NCI-H82 (cell line): ENCODE measurements around the gene SPDYE2.
"Not testable (repeated sequence)": the region's sequence is repeated elsewhere in the genome, so short reads cannot be mapped to it uniquely, and the experiment has no call there.

Source experiments
- DNase-seq: peaks from one replicate; lab custom pipeline; 2025; lab: John Stamatoyannopoulos, UW

SPDYE2 gene

DNA sequence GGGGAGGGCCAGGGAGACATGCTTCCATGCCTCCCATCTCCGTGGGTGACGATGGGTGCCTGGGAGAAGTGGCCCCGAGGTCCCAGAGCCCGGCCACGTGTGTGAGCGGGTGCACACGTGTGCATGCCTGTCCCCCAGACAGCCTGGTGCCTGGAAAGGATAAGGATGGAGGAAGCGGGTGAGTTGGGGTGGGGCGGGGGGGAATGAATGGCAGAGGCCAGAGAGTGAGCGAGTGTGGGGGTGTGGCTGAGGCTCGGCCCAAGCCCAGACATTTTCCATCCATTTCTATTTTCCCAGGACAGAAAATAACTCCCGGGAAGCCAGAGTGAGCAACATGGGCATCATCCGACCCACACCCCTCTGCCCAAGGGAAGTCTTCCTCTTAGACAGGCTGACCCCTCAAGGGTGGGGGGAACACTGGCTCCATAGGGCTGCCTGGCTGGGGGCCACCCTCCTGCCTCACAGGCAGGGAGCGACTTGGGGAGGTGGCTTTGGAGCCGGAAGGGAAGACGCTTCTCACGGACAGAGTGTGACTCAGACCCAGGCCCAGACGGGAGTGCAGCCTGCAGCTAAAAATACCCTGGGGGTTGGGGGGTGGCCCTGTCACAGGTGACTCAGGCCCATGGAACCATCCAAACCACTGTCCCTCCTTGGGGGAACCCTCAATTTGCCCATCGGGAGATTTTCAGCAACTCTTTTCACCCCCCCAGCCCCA, 53.6 kb downstream of the SPDYE2 start:
- DNase-seq, result not testable (repeated sequence)

DNA sequence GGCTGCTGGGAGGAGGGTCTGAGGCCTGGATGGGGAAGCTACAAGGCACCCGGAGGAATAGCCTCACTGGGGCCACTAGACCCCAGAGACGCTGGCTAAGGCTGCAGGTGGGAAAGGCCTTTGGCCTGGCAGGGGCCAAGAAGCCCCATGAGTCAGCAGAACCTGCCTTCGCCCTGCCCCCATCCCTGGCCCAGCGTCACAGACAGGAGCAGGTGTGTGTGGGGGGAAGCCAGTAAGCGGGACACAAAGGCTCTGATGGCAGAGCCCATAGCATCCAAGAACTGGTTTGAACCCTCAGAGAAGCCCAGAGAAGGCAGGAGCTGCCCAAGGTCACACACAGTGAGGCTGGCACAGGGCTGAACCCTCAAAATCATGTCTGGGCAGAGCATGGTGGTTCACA, 55.8 kb downstream of the SPDYE2 start:
- not testable (repeated sequence) for DNase-seq

DNA sequence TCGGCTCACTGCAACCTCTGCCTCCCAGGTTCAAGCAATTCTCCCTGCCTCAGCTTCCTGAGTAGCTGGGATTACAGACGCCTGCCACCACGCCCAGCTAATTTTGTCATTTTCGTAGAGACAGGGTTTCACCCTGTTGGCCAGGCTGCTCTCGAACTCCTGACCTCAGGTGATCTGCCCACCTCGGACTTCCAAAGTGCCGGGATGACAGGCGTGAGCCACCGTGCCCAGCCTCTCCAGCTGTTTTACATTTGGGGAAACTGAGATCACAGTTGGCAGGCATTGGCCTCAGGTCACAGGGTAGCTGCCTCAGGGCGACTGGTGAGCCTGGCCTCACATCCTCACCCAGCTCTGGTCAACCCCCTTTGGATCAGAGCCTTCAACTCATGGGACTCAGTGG, 58.7 kb downstream of the SPDYE2 start:
- DNase-seq, result not testable (repeated sequence)

DNA sequence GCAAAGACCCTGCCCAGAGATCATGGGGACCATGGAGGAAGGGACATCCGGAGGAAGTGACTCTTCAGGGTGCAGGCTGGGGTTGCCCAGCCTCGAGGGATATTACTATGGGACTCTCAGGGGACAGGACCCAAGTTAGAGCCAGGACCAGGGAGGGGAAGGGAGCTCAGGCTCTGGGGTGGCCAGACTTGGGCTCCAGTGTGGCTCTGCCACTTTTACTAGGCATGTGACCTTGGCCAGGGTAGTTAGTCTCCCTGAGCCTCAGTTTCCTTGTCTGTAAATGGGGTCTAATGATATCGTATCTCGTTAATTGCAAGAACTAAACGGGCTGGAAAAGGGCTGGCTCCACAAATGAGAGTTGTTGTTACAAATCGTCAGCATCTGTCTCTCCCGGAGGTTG, 59.4 kb downstream of the SPDYE2 start:
- DNase-seq, result not testable (repeated sequence)

DNA sequence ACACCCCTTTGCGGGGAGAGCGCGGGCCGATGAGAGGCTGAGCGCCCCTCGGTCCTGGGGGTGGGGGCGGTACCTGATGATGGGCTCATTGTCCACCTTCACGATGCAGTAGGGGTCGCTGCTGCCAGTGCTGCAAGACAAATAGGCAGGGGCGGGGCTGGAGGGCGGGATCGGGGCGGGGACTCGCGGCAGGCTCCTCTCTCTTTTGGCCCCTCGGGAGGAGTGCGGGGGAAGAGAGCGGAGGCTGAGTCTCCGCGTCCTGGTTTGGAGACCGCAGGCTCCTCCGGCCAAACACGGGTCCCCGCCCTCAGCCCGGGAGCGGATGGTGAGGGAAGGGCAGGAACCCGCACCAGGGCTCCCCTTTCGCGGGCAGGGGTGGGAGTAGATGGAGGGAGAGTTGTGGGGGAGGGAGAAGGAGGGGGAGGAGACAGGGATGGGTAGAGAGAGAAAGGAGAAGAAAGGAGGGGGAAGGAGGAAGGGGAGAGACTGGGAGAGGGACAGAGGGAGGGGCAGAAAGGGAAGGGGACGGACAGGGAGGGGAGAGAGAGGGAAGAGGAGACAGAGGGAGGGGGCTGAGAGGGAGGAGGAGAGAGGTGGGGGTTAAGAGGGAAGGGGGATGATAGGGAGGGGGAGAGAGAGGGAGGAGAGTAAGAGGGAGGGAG, 60.1 kb downstream of the SPDYE2 start:
- not testable (repeated sequence) for DNase-seq

DNA sequence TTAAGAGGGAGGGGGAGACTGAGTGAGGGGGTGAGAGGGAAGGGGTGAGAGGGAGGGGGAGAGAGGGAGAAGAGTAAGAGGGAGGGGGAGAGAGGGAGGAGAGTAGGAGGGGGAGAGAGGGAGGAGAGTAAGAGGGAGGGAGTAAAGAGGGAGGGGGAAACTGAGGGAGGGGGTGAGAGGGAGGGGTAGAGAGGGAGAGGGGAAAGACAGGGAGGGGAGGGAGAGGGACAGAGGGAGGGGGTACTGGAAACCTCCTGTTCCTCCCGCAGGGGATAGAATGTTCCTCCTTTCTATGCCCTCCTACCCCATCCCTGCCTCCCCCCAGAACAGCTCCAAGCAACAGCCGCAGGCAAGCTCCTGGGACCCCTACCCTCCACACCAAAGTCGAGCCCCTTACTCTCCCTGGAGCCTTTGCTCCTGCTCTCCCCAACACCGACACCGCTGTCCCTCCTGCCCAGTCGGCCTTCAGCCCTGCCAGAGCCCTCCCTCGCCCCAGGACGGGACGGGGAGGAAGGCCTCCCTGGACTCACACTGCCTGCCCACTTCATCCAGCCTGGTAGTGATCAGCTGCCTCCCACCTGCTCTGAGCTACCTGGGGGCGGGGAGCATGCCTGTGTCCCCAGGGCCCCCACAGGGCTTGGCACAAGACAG, 60.8 kb downstream of the SPDYE2 start:
- DNase-seq, result not testable (repeated sequence)
